Large intestine (tissue), 3 donors: ENCODE measurements around the gene ABCB8. TPM values are rescaled to one million over a fixed set of nuclear protein-coding genes. Genes with fewer than 3 reads are reported as not detected.

ENCODE experiments used
- DNase-seq, 2 donors: peaks; one replicate each; pipeline versions ENCODE4 v3.0.0 to v3.0.0-alpha.2; 2013
- H3K27ac ChIP-seq: one replicate; pipeline ENCODE4 v1.5.1; 2013; ENCODE audit warnings: low read length
- H3K27me3 ChIP-seq: 2 replicates; pipeline ENCODE4 v1.6.1; 2013; ENCODE audit warnings: low read length; ENCODE audit not compliant: control insufficient read depth, insufficient read depth
- H3K36me3 ChIP-seq: 2 replicates; pipeline ENCODE4 v1.6.1; 2013; ENCODE audit warnings: low read length; ENCODE audit not compliant: control insufficient read depth, insufficient read depth
- H3K4me1 ChIP-seq: one replicate; pipeline ENCODE4 v1.6.1; 2013; ENCODE audit warnings: low read length; ENCODE audit not compliant: control insufficient read depth, insufficient read depth
- H3K4me3 ChIP-seq: one replicate; pipeline ENCODE4 v1.5.1; 2013; ENCODE audit warnings: low read length
- H3K9me3 ChIP-seq: one replicate; pipeline ENCODE4 v1.6.1; 2013; ENCODE audit warnings: mild to moderate bottlenecking, low read depth, low read length, moderate library complexity; ENCODE audit not compliant: control insufficient read depth
- WGBS: methylation state at CpG from one replicate; pipeline ENCODE4 v1.1.5; 2013; ENCODE audit warnings: low lambda C conversion rate; ENCODE audit not compliant: insufficient coverage; 5-methylcytosine and 5-hydroxymethylcytosine counted together
- polyA plus RNA-seq: library from polyadenylated mRNA; unstranded; fragments of 120-200 nt; gene quantifications from one replicate; pipeline ENCODE4 v1.2.1, GENCODE V29; 2013

ABCB8 gene
- polyA plus RNA-seq, 1 donor, result 24.2 TPM

DNA sequence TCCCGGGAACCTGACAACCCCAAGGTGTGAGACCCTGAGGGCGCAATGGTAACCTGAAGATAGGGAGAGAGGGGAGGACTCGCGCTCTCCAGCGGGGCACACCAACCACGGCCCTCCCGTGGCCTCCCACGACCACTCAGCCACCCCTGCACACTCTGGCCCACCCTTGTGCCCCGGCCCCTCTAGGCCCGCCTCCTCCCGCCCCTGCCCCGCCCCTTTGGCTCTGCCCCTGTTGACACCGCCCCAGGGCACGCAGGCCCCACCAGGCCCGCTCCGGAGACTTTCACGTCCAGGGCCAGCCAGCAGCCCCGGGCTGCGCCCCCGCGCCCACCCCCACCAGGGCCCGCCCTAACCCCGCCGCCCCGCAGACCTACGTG lies 14.9 kb upstream of the ABCB8 start:
- Histone ChIP-seq H3K9me3 (peaks cover 7% of the 10 kb centered on the region), H3K4me3 (peak overlapping the region; percentile 15), H3K27me3 (peaks cover 16% of the 10 kb centered on the region), H3K36me3 (no peaks in the 10 kb centered on the region), H3K27ac (peak overlapping the region; percentile 70), H3K4me1 (peaks cover 51% of the 10 kb centered on the region)
- no peak for DNase-seq
- WGBS, result no CpG with 5 or more reads among the region's 26 CpGs

DNA sequence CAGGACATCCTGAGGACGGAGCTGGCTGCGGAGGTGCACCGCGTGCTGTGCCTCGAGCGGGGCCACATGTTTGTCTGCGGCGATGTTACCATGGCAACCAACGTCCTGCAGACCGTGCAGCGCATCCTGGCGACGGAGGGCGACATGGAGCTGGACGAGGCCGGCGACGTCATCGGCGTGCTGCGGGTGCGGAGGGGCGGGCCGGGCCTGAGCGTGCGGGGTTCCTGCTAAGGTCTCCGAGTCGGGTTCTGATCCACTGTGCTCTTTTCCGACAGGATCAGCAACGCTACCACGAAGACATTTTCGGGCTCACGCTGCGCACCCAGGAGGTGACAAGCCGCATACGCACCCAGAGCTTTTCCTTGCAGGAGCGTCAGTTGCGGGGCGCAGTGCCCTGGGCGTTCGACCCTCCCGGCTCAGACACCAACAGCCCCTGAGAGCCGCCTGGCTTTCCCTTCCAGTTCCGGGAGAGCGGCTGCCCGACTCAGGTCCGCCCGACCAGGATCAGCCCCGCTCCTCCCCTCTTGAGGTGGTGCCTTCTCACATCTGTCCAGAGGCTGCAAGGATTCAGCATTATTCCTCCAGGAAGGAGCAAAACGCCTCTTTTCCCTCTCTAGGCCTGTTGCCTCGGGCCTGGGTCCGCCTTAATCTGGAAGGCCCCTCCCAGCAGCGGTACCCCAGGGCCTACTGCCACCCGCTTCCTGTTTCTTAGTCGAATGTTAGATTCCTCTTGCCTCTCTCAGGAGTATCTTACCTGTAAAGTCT lies 14.3 kb upstream of the ABCB8 start:
- Histone ChIP-seq H3K4me3 (peak overlapping the region; percentile 41), H3K27ac (no peak overlapping the region), H3K4me1 (peaks cover 50% of the 10 kb centered on the region), H3K9me3 (peaks cover 6% of the 10 kb centered on the region), H3K36me3 (no peaks in the 10 kb centered on the region), H3K27me3 (peaks cover 21% of the 10 kb centered on the region)
- peak; percentile 84 to 87 for DNase-seq
- no CpG with 5 or more reads among the region's 55 CpGs for WGBS

DNA sequence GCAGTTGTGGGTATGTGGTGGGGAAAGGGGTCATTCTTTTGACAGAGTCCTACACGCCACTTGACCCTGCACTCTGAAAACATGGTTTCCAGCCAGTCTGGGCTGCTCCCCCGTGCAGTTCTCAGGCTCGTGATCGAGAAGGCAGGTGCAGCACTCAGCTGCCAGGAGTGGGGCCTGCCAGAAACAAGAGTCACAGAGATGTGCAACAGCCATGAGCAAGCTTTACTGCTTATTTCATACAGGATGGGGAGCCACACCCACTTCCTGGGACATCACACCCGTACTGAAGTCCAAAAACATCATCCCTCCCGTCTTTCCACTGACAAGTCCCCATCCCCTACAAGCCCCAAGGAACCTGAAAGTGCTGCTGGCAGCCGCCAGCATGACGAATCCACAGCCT lies 13.3 kb upstream of the ABCB8 start:
- Histone ChIP-seq H3K4me1 (peaks cover 44% of the 10 kb centered on the region), H3K36me3 (no peaks in the 10 kb centered on the region), H3K27me3 (peaks cover 31% of the 10 kb centered on the region), H3K27ac (no peak overlapping the region), H3K4me3 (no peak overlapping the region), H3K9me3 (peaks cover 9% of the 10 kb centered on the region)
- WGBS, result no CpG with 5 or more reads among the region's 8 CpGs
- no peak for DNase-seq

DNA sequence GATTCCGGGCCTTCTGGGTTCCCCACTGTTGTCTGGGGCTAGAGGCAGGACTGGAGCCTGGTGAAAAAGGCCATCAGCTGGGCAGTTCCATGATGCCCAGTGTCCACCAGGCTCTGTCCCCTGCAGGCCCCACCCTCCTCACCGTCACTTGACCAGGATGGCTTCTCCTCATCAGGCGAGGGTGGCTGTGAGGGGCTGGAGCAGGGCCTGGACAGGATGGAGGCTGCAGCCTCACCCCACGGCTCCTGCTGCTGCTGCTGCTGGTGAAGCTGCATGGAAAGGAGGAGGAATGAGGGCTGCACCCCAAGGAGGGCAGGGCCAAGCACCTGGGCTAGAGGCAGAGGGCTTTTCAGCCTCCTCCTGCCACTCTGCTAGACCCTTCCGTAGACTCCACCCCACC lies 12.3 kb upstream of the ABCB8 start:
- no CpG with 5 or more reads among the region's 5 CpGs for WGBS

DNA sequence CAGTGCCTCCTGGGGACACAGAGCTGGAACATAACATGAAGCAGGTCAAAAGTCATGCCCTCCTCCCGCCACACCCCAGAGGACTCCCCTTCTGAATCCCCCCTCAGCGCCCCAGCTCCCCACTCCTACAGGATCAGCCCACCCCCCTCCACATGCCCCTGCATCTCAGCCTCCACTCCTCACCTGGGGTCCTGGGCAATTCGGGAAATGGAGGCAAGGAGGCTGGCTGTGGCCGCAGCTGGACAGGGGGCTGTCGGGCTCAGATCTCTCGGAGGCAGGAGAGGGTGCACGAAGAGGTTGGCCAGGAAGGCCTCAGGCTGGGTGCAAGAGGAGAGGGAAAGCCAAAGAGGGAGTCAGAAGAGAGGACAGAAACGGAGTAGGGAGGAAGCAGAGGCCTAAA lies 11.7 kb upstream of the ABCB8 start:
- no peak for DNase-seq
- Histone ChIP-seq H3K4me3 (no peak overlapping the region), H3K27me3 (peaks cover 45% of the 10 kb centered on the region), H3K36me3 (no peaks in the 10 kb centered on the region), H3K4me1 (peaks cover 31% of the 10 kb centered on the region), H3K27ac (no peak overlapping the region), H3K9me3 (peaks cover 9% of the 10 kb centered on the region)
- no CpG with 5 or more reads among the region's 8 CpGs for WGBS

More for the DNA sequence above, 12.3 kb upstream of the ABCB8 start:
- peaks cover 9% of the 10 kb centered on the region for H3K9me3 ChIP-seq
- peaks cover 33% of the 10 kb centered on the region for H3K4me1 ChIP-seq
- no peaks in the 10 kb centered on the region for H3K36me3 ChIP-seq
- H3K27ac ChIP-seq, result no peak overlapping the region
- no peak for DNase-seq
- H3K27me3 ChIP-seq, result peaks cover 41% of the 10 kb centered on the region
- H3K4me3 ChIP-seq, result no peak overlapping the region

DNA sequence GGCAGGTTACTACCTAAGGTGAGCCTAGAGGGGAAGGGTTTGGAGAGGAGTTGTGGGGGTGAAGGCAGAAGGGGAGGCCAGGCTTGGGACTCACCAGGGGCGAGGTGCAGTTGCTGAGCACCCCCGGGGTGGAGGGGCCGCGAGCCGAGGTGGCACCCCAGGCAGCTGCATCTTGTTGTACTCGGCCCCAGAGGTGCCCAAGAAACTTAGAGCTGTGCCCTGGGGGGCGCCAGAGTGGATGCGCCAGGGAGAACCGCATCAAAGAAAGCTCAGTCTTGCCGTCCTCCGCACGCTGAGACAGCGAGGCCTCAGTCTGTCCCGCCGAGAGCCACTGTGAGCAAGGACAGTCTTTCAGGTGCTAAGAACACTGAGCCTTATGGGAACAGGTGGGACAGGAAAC lies 11.3 kb upstream of the ABCB8 start:
- Histone ChIP-seq H3K4me3 (no peak overlapping the region), H3K27ac (no peak overlapping the region), H3K4me1 (peaks cover 31% of the 10 kb centered on the region), H3K27me3 (peaks cover 45% of the 10 kb centered on the region), H3K36me3 (no peaks in the 10 kb centered on the region), H3K9me3 (peaks cover 9% of the 10 kb centered on the region)
- no CpG with 5 or more reads among the region's 15 CpGs for WGBS
- DNase-seq, result no peak

DNA sequence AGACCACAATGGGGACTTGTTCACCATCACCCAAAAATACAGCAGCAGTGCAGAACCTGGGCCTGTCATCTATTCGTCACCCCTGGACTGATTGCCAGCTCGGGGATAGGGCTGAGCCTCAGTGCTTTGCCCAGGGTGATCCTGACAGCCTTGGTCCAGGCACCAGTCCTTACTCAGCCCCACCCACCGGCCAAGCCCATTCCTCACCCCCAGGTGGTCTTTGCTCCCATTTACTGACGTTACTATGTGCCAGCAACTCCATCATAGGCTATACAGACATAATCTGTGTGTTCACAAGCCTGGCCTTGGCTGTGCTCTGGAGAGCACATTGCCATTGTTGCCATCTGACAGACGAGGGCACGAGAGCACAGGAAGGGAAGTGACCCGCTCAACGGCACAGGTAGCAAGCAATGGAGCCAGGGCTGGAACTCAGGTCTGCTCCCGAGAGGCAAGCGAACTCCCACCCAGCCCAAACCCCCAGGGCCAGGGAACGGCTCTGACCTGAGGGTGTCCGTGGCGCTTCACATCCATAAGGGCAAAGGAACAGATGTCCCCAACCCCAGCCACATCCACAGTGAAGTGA lies 10.8 kb upstream of the ABCB8 start:
- H3K27ac ChIP-seq, result no peak overlapping the region
- no peaks in the 10 kb centered on the region for H3K36me3 ChIP-seq
- no CpG with 5 or more reads among the region's 13 CpGs for WGBS
- H3K9me3 ChIP-seq, result peaks cover 9% of the 10 kb centered on the region
- no peak for DNase-seq
- peaks cover 26% of the 10 kb centered on the region for H3K4me1 ChIP-seq
- H3K27me3 ChIP-seq, result peaks cover 45% of the 10 kb centered on the region
- no peak overlapping the region for H3K4me3 ChIP-seq

DNA sequence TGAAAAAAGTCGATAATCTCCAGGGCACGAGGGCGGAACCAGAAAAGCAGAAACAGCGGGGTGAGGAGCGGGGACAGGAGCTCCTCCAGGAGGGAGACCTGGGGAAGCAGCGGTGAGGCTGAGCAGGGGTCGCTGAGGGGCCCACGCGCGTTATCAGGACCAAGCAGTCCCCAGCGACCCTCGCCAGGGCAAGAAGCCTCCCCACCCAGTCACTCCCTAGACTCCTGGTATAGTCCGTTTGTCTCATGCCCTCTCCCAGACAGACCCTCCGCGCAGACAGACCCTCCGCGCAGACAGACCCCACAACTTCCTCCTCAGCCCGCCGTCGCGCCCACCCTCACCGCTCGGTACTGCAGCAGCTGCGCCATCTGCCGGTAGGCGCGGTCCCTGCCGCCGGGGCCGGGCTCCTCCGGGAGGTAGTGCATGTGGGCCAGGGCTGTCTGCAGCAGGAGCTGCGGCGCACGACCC lies 10.3 kb upstream of the ABCB8 start:
- H3K4me3 ChIP-seq, result no peak overlapping the region
- peaks cover 21% of the 10 kb centered on the region for H3K4me1 ChIP-seq
- peaks cover 45% of the 10 kb centered on the region for H3K27me3 ChIP-seq
- H3K36me3 ChIP-seq, result no peaks in the 10 kb centered on the region
- DNase-seq, result peak; percentile 59 to 61
- WGBS, result no CpG with 5 or more reads among the region's 34 CpGs
- peaks cover 9% of the 10 kb centered on the region for H3K9me3 ChIP-seq
- H3K27ac ChIP-seq, result no peak overlapping the region

DNA sequence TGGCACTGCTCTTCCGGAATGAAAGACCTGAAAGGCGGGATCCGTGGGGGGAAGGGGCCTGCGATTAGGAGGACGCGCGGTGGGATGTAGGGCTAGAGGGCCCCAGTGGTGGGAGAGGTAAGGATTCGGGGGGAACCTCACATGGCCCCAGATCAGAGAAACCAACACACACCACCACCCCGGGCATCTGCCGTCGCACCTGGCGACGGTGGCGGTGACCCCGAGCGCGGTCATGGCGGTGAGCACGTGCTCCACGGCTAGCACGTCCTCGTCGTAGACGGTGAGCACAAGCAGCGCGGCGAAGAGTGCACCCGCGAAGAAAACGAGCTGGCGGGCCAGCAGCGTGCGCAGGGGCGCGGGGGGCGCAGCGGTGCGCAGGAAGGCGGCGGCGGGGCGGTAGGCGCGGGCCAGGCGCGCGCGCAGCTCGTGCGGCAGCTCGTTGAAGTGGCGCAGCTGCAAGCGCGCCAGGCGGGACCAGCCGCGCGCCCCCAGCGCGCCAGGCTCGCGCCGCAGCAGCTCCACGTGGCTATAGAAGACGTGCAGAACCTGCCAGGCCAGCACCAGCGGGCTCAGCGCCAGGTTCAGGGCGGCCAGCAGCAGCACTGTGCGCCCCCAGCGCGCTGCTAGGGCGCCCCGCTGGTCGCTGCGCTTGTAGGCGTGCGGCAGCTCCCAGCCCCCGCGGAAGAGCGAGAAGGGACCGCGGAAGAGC lies 9.7 kb upstream of the ABCB8 start:
- H3K4me3 ChIP-seq, result no peak overlapping the region
- no peaks in the 10 kb centered on the region for H3K36me3 ChIP-seq
- peak; percentile 57 to 67 for DNase-seq
- peaks cover 45% of the 10 kb centered on the region for H3K27me3 ChIP-seq
- peaks cover 16% of the 10 kb centered on the region for H3K4me1 ChIP-seq
- H3K9me3 ChIP-seq, result peaks cover 9% of the 10 kb centered on the region
- WGBS, result no CpG with 5 or more reads among the region's 82 CpGs
- H3K27ac ChIP-seq, result no peak overlapping the region

DNA sequence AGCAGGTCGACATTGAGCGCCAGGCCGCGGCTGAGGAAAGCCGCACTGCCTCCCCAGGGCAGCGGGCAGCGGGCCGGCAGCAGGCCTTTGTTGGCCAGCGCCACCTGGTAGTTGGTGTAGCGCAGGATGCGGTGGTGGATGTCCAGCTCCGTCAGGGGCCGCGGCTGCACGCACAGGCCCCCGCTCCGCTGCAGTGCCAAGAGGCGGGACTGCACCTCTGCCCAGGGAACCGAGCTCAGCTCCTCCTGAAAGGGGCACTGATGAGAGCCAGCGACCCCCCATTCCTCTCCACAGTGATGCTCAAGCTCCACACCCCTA lies 9.2 kb upstream of the ABCB8 start:
- WGBS, result no CpG with 5 or more reads among the region's 20 CpGs
- H3K36me3 ChIP-seq, result no peaks in the 10 kb centered on the region
- peaks cover 9% of the 10 kb centered on the region for H3K9me3 ChIP-seq
- peaks cover 45% of the 10 kb centered on the region for H3K27me3 ChIP-seq
- H3K4me1 ChIP-seq, result peaks cover 10% of the 10 kb centered on the region
- no peak overlapping the region for H3K27ac ChIP-seq
- H3K4me3 ChIP-seq, result no peak overlapping the region
- DNase-seq, result no peak
